Dedifferentiated amniotic fluid mesenchymal stem cell (primary cell): ENCODE results near the gene ZSWIM9.
"Not testable (repeated sequence)": the region's sequence is repeated elsewhere in the genome, so short reads cannot be mapped to it uniquely, and the experiment has no call there.

ENCODE experiments used
- DNase-seq: peaks from one replicate; pipeline ENCODE4 v3.0.0-alpha.2; 2016; ENCODE audit errors: extremely low spot score

ZSWIM9 gene

DNA sequence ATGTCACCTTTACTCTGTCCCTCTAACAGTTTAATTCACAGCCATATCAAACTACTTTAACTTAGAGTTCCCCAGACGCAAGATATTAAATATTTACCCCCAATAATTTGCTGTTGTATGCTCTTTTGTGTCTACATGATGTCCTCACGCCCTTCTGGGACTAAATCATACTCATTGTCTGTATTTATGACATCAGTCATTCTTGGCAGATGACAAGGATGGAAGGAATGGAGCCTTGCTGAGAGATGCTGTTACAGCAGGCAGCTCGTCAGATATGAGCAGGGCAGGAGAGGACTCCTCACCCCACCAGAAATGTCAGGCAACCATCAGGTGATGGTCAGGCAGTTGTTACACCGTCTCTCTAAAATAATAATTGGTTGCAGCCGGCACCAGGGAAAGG is 43.5 kb downstream of the ZSWIM9 start:
- no peak for DNase-seq

DNA sequence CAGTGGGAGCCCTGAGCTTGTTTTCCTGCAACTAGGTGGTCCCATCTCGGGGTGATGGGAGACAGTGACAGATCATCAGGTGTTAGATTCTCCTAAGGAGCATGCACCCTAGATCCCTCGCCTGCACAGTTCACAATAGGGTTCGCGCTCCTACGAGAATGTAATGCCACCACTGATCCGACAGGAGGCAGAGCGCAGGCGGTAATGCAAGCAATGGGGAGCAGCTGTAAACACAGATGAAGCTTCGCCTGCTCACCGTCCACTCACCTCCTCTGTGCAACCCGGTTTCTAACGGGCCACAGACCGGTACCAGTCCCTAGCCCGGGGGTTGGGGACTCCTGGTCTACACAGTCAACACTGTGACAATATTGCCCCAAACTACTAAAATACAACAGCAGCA is 46.5 kb downstream of the ZSWIM9 start:
- DNase-seq: no peak

DNA sequence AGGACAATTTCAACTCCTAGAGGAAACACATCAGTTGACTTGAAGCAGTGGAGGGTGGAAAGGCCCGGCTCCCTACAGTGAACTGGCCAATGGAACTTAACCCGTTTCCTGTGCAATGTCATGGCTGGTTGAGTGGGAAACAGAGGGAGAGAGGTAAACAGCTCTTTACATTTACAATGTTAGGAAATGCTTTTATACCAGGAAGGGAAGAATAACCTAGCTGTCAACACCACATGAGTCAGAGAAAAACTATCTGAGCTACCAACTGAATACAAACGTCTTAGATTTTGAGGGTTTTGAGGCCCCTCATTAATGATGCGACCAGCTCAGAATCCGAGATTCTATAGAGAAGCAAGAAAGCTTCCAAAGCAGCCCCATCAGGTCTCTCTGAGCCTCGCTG is 48.5 kb downstream of the ZSWIM9 start:
- no peak for DNase-seq

DNA sequence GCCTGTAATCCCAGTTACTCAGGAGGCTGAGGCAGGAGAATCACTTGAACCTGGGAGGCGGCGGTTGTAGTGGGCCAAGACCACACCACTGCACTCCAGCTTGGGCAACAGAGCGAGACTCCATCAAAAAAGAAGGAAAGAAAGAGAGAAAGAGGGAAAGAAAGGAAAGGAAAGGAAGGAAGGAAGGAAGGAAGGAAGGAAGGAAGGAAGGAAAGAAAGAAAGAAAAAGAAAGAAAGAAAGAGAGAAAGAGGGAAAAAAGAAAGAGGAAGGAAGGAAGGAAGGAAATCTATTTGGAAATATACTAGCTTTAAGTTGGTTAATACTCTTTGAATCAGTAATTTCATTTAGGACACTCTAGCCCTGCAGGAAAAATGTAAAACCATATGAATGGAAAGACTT is 50.3 kb downstream of the ZSWIM9 start:
- DNase-seq: not testable (repeated sequence)

DNA sequence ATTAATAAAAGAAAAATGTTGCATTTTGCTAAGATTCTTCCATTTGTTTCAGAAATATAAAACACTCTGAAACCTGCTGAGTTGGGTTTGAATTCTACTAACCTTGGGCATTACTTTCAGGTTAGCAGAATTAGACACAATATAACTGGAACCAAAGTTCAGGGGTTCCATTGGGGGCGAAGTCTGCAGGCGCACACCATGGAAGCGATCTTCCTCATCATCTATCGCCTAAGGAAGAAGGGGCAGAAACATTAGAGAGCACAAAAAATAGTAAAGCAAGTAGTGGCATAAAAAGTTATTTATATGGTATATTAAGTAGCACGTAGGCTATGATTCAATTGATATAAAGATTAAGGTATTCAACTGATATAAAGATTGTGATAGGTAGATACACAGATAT is 51.1 kb downstream of the ZSWIM9 start:
- no peak for DNase-seq

DNA sequence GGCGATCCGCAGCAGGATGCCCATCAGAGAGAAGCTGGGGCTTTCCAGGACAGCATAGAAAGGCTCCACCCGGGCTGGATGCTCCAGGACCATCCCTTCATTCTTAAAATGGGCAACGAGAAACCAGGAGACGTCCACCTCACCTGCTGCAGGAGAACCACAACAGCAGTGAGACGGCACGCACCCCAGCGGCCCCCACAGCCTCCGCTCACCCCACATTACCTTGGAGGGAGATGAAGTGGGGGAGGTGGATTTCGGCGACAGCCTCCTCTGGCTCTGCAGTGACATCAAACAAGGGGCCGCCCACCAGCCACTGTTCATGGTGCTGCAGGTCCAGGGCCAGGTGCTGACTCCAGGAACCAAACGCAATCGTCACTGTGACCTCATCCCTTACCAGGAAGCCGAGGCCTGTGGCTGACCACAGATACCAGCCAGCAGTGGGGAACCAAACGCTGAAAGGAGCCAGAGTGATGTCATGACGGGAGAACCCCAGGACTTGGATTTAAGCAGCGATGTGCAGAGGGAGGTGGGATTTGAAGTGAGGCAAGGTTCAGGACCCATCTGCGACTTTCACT is 60.2 kb downstream of the ZSWIM9 start:
- DNase-seq: no peak

DNA sequence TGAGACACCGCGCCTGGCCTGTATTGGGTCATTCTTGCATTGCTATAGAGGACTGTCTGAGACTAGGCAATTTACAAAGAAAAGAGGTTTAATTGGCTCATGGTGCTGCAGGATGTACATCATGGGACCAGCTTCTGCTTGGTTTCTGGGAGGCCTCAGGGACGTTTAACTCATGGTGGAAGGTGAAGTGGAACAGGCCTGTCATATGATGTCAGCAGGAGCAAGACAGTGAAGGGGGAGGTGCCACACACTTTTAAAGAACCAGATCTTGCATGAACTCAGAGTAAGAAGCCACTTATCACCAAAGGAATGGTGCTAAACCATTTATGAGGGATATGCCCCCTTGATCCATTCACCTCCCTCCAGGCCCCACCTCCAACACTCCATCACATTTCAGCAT is 66.6 kb downstream of the ZSWIM9 start:
- no peak for DNase-seq

DNA sequence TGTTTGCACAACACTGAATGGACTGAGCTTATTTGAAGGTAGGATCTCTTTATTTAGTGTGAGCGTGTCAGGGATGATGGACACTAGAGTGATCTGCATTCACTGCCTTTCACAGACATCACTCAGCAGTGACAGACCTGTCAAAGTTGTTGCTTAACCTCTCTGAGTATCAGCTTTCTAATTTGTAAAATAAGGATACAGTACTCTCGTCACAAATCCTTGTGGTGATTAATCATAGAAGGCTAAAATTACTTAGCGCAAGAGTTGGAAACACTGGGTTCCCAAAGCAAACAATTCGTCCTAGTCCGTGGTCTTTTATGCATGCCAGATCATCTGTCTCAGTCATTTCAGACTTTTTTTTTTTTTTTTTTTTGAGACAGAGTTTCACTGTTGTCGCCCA is 68.6 kb downstream of the ZSWIM9 start:
- no peak for DNase-seq

DNA sequence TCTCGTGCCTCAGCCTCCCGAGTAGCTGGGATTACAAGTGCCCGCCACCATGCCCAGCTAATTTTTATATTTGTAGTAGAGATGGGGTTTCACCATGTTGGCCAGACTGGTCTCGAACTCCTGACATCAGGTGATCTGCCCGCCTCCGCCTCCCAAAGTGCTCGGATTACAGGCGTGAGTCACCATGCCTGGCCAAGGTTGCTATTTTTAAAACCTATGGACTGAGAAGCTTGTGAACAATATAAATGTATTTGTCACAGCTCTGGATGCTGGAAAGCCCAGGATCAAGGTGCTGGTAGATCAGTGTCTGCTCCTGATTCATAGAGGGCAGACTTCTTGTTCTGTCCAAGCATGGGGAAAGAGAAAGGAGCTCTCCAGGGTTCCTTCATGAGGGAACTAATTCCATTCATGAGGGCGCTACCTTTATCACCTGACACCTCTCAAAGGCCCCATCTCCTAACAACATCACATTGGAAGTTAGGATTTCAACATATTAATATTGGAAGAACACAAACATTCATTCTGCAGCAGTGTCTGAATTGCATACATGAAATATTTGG is 69.2 kb downstream of the ZSWIM9 start:
- DNase-seq: no peak

DNA sequence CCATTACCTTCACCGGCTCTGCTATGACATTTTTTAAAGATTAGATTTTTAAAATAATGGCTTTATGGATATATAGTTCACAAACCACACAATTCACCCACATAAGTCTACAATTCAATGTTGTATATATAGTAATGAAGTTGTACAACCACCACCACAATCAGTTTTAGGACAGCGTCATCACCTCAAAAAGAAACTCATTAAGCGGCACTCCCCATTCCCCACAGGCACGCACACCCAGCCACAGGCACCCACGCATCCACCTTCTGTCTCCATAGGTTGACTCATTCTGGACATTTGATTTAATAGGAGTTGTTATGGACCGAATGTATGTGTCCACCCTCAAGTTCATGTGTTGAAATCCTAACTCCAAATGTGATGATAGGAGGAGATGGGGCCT is 71.3 kb downstream of the ZSWIM9 start:
- not testable (repeated sequence) for DNase-seq

DNA sequence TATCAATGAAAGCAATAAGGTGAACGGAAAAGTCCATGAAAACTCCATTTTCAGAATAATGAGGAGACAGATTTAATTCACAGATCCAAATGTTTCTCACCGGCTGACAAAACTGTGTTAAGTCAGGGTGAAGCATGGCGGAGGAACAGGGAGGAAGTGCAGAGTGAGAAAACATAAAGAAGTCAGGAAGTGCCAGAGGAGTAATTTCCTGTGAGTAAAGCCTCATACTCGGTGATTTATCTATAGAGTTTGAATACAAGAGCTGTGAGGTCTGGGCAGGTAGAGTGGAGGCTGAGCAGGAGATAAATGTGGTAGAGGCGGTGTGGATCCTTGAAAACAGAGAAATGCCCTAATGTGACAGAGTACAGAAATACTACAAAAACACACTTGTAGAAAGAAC is 73.8 kb downstream of the ZSWIM9 start:
- DNase-seq: no peak

DNA sequence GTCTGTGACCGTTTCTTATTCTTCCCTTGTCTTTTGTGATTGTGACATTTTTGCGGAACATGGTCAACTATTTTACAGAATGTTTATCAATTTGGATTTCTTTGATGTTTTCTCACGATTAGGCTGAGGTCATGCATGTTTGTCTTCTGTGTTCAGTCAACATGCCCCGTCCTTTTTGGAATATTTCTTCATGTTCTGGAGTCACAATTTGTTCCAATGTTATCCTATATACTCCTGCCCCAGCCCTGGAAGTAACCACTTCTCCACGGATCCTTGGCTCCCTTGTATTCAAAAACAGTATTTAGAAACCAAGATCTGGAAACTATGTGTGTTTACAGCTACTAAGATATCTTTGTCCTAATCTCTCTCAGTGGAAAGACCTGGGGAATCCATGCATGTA is 75.6 kb downstream of the ZSWIM9 start:
- DNase-seq: no peak

DNA sequence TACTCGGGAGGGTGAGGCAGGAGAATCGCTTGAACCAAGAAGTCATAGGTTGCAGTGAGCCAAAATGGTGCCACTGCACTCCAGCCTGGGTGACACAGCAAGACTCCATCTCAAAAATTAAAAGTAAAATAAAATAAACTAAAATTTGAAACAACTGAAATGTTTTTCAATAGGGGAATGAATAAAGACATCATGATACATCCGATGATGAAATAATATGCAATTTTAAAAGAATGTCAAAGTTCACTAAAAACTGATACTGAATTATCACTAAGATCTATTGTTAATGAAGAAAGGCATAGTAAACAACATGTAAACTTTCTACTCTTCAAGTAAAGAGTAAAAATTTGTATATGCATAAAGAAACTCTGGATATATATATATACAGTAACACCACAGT is 76.7 kb downstream of the ZSWIM9 start:
- no peak for DNase-seq
